Fibroblast of lung (primary cell): Measurements from ENCODE around the gene CHCHD6. TPM values are rescaled to one million over a fixed set of nuclear protein-coding genes. Genes with fewer than 3 reads are reported as not detected.

Experiments used
- DNase-seq, 2 donors: peaks; one replicate each; pipeline versions ENCODE4 v3.0.0 to v3.0.0-alpha.2; 2010; ENCODE audit warnings: low read depth in 2 of 2
- H2AFZ ChIP-seq: 2 replicates; pipeline ENCODE4 v1.5.1; 2012; ENCODE audit warnings: low read length, control low read depth, inconsistent platforms
- H3K27ac ChIP-seq: 2 replicates; pipeline ENCODE4 v1.5.1; 2011; ENCODE audit warnings: low read length, control low read depth; ENCODE audit not compliant: insufficient read depth
- H3K27me3 ChIP-seq: 2 replicates; pipeline ENCODE4 v1.5.1; 2011; ENCODE audit warnings: mild to moderate bottlenecking, low read length; ENCODE audit not compliant: control insufficient read depth, insufficient read depth
- H3K36me3 ChIP-seq: 2 replicates; pipeline ENCODE4 v1.5.1; 2011; ENCODE audit warnings: low read length; ENCODE audit not compliant: control insufficient read depth, insufficient read depth
- H3K4me1 ChIP-seq: 2 replicates; pipeline ENCODE4 v1.5.1; 2011; ENCODE audit warnings: low read length; ENCODE audit not compliant: control insufficient read depth, insufficient read depth; ENCODE audit errors: extremely low read depth
- H3K4me2 ChIP-seq: 2 replicates; pipeline ENCODE4 v1.5.1; 2011; ENCODE audit warnings: low read length, control low read depth; ENCODE audit not compliant: insufficient read depth; ENCODE audit errors: extremely low read depth
- H3K4me3 ChIP-seq, 4 experiments: fragments of 200-600 bp in 1 of 4; sonication (generic) in 1 of 4; replicated peaks in 1 of 4; 2 replicates each; pipeline ENCODE4 v1.5.1; 2011 to 2016; ENCODE audit warnings: low read length in 4 of 4, low read depth in 3 of 4, mild to moderate bottlenecking in 3 of 4, control low read depth in 2 of 4, inconsistent platforms in 1 of 4, mixed read lengths in 1 of 4; ENCODE audit not compliant: insufficient read depth in 1 of 4; ENCODE audit errors: control extremely low read depth in 1 of 4
- H3K79me2 ChIP-seq: 2 replicates; pipeline ENCODE4 v1.5.1; 2012; ENCODE audit warnings: mild to moderate bottlenecking, low read length, inconsistent platforms; ENCODE audit not compliant: control insufficient read depth, insufficient read depth
- H3K9ac ChIP-seq: 2 replicates; pipeline ENCODE4 v1.5.1; 2011; ENCODE audit warnings: mild to moderate bottlenecking, low read length, control low read depth; ENCODE audit not compliant: insufficient read depth
- H3K9me3 ChIP-seq: 2 replicates; pipeline ENCODE4 v1.5.1; 2012; ENCODE audit warnings: low read depth, low read length; ENCODE audit not compliant: control insufficient read depth, insufficient read depth
- H4K20me1 ChIP-seq: 2 replicates; pipeline ENCODE4 v1.5.1; 2011; ENCODE audit warnings: low read length; ENCODE audit not compliant: control insufficient read depth, insufficient read depth; ENCODE audit errors: extremely low read depth
- EZH2 ChIP-seq: IDR thresholded peaks from 2 replicates; pipeline ENCODE4 v1.5.1; 2012; ENCODE audit warnings: low read length, control low read depth, mild to moderate bottlenecking; ENCODE audit errors: missing control alignments
- polyA plus RNA-seq, 2 donors: library from polyadenylated mRNA; depleted of rRNA in 1 of 2; stranded (reverse) in 1 of 2; unstranded in 1 of 2; fragments of >200 nt; gene quantifications; 2 replicates each; pipeline ENCODE4 v1.2.1, GENCODE V29; 2011 to 2012; ENCODE audit warnings: missing spikeins in 1 of 2
- total RNA-seq: library from RNA; depleted of rRNA; stranded (reverse); fragments of >200 nt; gene quantifications from 2 replicates; pipeline ENCODE4 v1.2.1, GENCODE V29; 2014
- TF ChIP-seq, protein P1 (sequence below), 2 donors: IDR thresholded peaks in 1 of 2; conservative IDR thresholded peaks in 1 of 2; 1 replicate in 1 of 2; 2 replicates in 1 of 2; pipeline ENCODE4 v1.5.1; 2011 to 2012; ENCODE audit warnings: low read length in 2 of 2, control low read depth in 1 of 2, inconsistent platforms in 1 of 2, low read depth in 1 of 2, mild to moderate bottlenecking in 1 of 2

The CHCHD6 gene
- total and polyA plus RNA-seq, 2 donors (not counting 1 experiment from before 2014, with no cell fraction given) = 9.5 to 11.1 TPM

DNA sequence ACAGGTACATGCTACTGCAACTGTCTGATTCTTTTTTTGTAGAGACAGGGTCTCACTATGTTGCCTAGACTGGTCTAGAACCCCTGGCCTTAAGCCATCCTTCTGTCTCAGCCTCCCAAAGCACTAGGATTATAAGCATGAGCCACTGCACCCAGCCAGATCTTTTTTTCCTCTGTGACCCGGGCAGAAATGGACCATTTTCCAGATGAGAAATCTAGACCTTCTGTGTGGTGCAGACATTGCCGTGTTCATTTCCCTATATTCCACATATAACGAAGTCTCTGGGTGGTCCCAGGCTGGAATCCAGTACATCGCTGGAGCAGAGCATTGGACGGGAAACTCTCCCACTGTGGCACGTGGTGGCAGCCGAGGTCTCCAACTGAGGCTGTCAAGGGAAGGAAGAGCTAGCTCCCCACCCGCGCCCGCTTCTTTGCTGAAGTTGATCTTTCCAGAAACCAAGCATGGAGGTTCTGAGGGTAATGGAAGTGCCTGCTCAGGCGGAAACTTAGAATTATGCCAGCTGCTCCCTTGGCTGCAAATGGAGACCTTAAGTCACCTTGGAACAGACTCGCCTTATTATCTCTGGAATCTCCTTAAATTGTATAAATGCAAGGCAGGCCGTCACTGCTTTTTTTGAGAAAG, 26.1 kb upstream of the CHCHD6 start:
- TF ChIP-seq EZH2 = no peak
- TF ChIP-seq, protein P1, sequence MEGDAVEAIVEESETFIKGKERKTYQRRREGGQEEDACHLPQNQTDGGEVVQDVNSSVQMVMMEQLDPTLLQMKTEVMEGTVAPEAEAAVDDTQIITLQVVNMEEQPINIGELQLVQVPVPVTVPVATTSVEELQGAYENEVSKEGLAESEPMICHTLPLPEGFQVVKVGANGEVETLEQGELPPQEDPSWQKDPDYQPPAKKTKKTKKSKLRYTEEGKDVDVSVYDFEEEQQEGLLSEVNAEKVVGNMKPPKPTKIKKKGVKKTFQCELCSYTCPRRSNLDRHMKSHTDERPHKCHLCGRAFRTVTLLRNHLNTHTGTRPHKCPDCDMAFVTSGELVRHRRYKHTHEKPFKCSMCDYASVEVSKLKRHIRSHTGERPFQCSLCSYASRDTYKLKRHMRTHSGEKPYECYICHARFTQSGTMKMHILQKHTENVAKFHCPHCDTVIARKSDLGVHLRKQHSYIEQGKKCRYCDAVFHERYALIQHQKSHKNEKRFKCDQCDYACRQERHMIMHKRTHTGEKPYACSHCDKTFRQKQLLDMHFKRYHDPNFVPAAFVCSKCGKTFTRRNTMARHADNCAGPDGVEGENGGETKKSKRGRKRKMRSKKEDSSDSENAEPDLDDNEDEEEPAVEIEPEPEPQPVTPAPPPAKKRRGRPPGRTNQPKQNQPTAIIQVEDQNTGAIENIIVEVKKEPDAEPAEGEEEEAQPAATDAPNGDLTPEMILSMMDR (conservative IDR thresholded peaks at IDR 0.05 in 1 of 2, IDR thresholded peaks at IDR 0.05 in 1 of 2; ENCODE audit: low read depth in 1 of 2, low read length in 2 of 2) = no peak
- H4K20me1 ChIP-seq = no peaks in the 10 kb centered on the region
- H3K9me3 ChIP-seq = no peaks in the 10 kb centered on the region
- H3K4me3 ChIP-seq = no peak overlapping the region
- no peaks in the 10 kb centered on the region for H3K4me1 ChIP-seq
- no peak overlapping the region for H3K27ac ChIP-seq
- no peaks in the 10 kb centered on the region for H3K79me2 ChIP-seq
- H3K9ac ChIP-seq = no peak overlapping the region
- no peak overlapping the region for H2AFZ ChIP-seq
- no peaks in the 10 kb centered on the region for H3K36me3 ChIP-seq
- H3K27me3 ChIP-seq = peaks cover 8% of the 10 kb centered on the region
- H3K4me2 ChIP-seq = no peak overlapping the region
- DNase-seq = no peak

DNA sequence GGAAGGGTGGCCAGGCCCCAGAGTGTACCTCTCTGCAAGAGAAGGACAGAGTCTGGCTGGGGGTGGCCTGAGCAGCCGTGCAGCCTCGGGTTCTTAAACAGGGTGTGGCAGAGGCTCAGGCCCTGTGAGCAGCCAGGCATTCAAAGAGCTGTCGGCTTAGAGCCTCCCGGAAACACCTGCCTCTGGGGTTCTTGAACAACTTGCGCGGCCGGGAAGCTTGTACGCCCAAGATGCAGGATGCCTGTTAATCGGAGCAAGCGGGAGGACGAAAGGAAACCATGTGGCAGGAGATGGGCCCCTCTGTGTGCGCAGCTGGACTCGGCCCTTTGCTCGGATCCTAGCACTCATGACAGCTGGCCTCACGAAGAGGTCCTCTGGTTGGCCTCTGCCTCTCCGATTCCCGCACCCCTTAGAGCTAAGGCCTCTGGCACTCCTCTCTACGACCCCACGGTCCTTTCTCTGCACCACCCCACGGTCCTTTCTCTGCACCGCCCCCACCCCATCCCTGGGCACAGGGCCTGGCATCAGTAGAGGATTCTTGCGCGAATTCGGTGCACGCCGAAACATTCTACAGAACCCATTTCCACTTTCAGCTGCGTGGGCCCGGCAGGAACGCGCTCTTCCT, 25.2 kb upstream of the CHCHD6 start:
- Histone ChIP-seq H3K9me3 (no peaks in the 10 kb centered on the region), H3K79me2 (no peaks in the 10 kb centered on the region), H3K9ac (no peak overlapping the region), H3K4me2 (no peak overlapping the region), H3K27ac (no peak overlapping the region), H4K20me1 (no peaks in the 10 kb centered on the region), H3K36me3 (no peaks in the 10 kb centered on the region), H3K4me1 (no peaks in the 10 kb centered on the region), H2AFZ (no peak overlapping the region), H3K4me3 (no peak overlapping the region), H3K27me3 (peaks cover 11% of the 10 kb centered on the region)
- no peak for TF ChIP-seq EZH2
- TF ChIP-seq, protein P1 (conservative IDR thresholded peaks at IDR 0.05 in 1 of 2, IDR thresholded peaks at IDR 0.05 in 1 of 2; ENCODE audit: low read depth in 1 of 2, low read length in 2 of 2) = no peak
- no peak for DNase-seq

DNA sequence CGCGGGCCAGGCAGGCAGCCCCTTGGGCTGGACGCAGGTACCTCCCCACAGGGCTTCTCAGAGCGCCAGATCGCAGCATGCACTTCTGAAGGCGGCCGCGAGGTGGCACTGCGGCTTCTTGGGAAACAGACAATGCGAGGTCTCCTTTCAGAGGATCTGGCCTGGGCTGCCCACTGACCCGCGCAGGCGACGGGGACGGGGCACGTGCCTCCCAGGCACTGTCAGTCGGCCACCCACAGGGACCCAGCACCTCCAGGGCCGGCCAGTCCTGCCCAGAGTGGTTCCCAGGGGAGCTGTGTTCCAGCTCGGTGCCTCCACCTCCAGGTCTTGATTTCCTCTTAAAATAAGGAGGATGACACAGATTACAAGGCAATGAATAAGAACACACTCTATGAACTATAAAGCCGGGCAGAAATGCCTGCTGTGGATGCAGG, 24.7 kb upstream of the CHCHD6 start:
- Histone ChIP-seq H3K4me2 (no peak overlapping the region), H3K4me3 (no peak overlapping the region), H3K9ac (no peak overlapping the region), H2AFZ (no peak overlapping the region), H3K36me3 (no peaks in the 10 kb centered on the region), H3K79me2 (no peaks in the 10 kb centered on the region), H4K20me1 (no peaks in the 10 kb centered on the region), H3K27me3 (peaks cover 12% of the 10 kb centered on the region), H3K27ac (no peak overlapping the region), H3K9me3 (no peaks in the 10 kb centered on the region), H3K4me1 (no peaks in the 10 kb centered on the region)
- DNase-seq = peak; percentile 52 to 70
- no peak for TF ChIP-seq EZH2
- TF ChIP-seq, protein P1 (conservative IDR thresholded peaks at IDR 0.05 in 1 of 2, IDR thresholded peaks at IDR 0.05 in 1 of 2; ENCODE audit: low read depth in 1 of 2, low read length in 2 of 2) = peak; percentile 83 to 91
